ENCODE measurements around the gene CHRD.

GRCh38 chr3:184354121-184354728 lies 25.6 kb upstream of the CHRD start:
- TF ChIP-seq POLR2AphosphoS5 (IDR thresholded peaks at IDR 0.05) = no peak
- TF ChIP-seq CTCF (IDR thresholded peaks at IDR 0.05) = peak in 5 of 7 experiments; percentile 30 to 79 (median 63)
- TF ChIP-seq POLR2A (IDR thresholded peaks at IDR 0.05) = no peak
- no peak for TF ChIP-seq EP300 (IDR thresholded peaks at IDR 0.05)

Data from stomach (tissue), 4 donors.